H1 (cell line): ENCODE measurements around the gene VASN. TPM values are rescaled to one million over a fixed set of nuclear protein-coding genes. Genes with fewer than 3 reads are reported as not detected.

Experiments used
- CHD7 ChIP-seq: fragments of 300-600 bp; sonication (generic); IDR thresholded peaks from 2 replicates; pipeline ENCODE4 v1.7.1; 2012; ENCODE audit warnings: low read length, moderate library complexity, mild to moderate bottlenecking, inconsistent platforms; ENCODE audit not compliant: insufficient replicate concordance
- polyA plus RNA-seq, 7 experiments: library from polyadenylated mRNA; depleted of rRNA in 3 of 7; stranded (reverse) in 5 of 7; unstranded in 2 of 7; fragments of >200 nt in 5 of 7; fragments of 200-250 nt in 2 of 7; gene quantifications; 1 replicate in 5 of 7; 2 replicates in 1 of 7; 4 replicates in 1 of 7; pipeline versions ENCODE4 v1.2.1 to v1.2.3, GENCODE V29; 2011 to 2013; ENCODE audit warnings: missing spikeins in 2 of 7, mixed read lengths in 2 of 7
- small RNA-seq: library from polyadenylated mRNA; stranded (forward); fragments of <200 nt; extraction: miRNeasy Mini kit (QIAGEN cat#:217004); gene quantifications from one replicate; pipeline ENCODE3, GENCODE V24; 2013; ENCODE audit not compliant: insufficient read depth
- total RNA-seq: library from RNA; stranded (reverse); fragmentation: NEBNext Ultra II Directional; extraction: Animal tissue kit (Norgen Biotek cat#: 25700); gene quantifications from 2 replicates; pipeline ENCODE4 v1.2.1, GENCODE V29; 2021

The VASN gene
- total and polyA plus RNA-seq, 2 of the 8 experiments (the other 6 are each of a cell fraction or from before 2014, with no cell fraction given): 9.6 to 11.3 TPM

GRCh38 chr16:4431023-4431422 is 59.4 kb downstream of the VASN start (continued):
- TF ChIP-seq CHD7: no peak

Small RNAs within 50 kb of the gene (small RNA-seq; reads per million reads assigned to genes)
- gene AC012676.2: not detected

Other genes starting within 250 kb of the VASN start
- 0.08 TPM in 1 of 2 replicates, not detected in the other for gene SRL, start 129.8 kb upstream of the VASN start, total RNA-seq
- 0.05 and 0.09 TPM in 2 replicates for gene SRL, start 129.8 kb upstream of the VASN start, polyA plus RNA-seq (2011; rRNA removed)
- 41.0 and 41.6 TPM in 2 replicates for gene TFAP4, start 98.8 kb upstream of the VASN start, total RNA-seq
- 16.1 and 21.3 TPM in 2 replicates for gene TFAP4, start 98.8 kb upstream of the VASN start, polyA plus RNA-seq (2011; rRNA removed)
- gene GLIS2, start 55.8 kb upstream of the VASN start, total RNA-seq: 17.4 and 18.6 TPM in 2 replicates
- gene GLIS2, start 55.8 kb upstream of the VASN start, polyA plus RNA-seq (2011; rRNA removed): 4.3 and 7.6 TPM in 2 replicates
- gene PAM16, start 20.5 kb upstream of the VASN start, total RNA-seq: 78.3 and 84.4 TPM in 2 replicates
- 198 and 228 TPM in 2 replicates for gene PAM16, start 20.5 kb upstream of the VASN start, polyA plus RNA-seq (2011; rRNA removed)
- 25.8 and 29.8 TPM in 2 replicates for gene CORO7, start 44.7 kb downstream of the VASN start, total RNA-seq
- gene CORO7, start 44.7 kb downstream of the VASN start, polyA plus RNA-seq (2011; rRNA removed): 25.2 and 45.7 TPM in 2 replicates
- gene DNAJA3, start 54.0 kb downstream of the VASN start, total RNA-seq: 58.0 and 59.1 TPM in 2 replicates
- 37.3 and 50.5 TPM in 2 replicates for gene DNAJA3, start 54.0 kb downstream of the VASN start, polyA plus RNA-seq (2011; rRNA removed)
- gene NMRAL1, start 102.8 kb downstream of the VASN start, total RNA-seq: 66.8 and 72.5 TPM in 2 replicates
- gene NMRAL1, start 102.8 kb downstream of the VASN start, polyA plus RNA-seq (2011; rRNA removed): 143 and 196 TPM in 2 replicates
- 45.6 and 48.4 TPM in 2 replicates for gene HMOX2, start 104.5 kb downstream of the VASN start, total RNA-seq
- 33.7 and 36.5 TPM in 2 replicates for gene HMOX2, start 104.5 kb downstream of the VASN start, polyA plus RNA-seq (2011; rRNA removed)
- 73.7 and 76.3 TPM in 2 replicates for gene CDIP1, start 166.9 kb downstream of the VASN start, total RNA-seq
- 56.6 and 91.0 TPM in 2 replicates for gene CDIP1, start 166.9 kb downstream of the VASN start, polyA plus RNA-seq (2011; rRNA removed)
- gene C16orf96, start 184.5 kb downstream of the VASN start, total RNA-seq: 1.3 and 1.6 TPM in 2 replicates
- gene C16orf96, start 184.5 kb downstream of the VASN start, polyA plus RNA-seq (2011; rRNA removed): 1.0 and 1.8 TPM in 2 replicates
- 52.2 and 62.0 TPM in 2 replicates for gene UBALD1, start 243.0 kb downstream of the VASN start, total RNA-seq
- 28.6 and 48.9 TPM in 2 replicates for gene UBALD1, start 243.0 kb downstream of the VASN start, polyA plus RNA-seq (2011; rRNA removed)